ENCODE measurements around the gene MAPK12. TPM values are rescaled to one million over a fixed set of nuclear protein-coding genes. Genes with fewer than 3 reads are reported as not detected.

The MAPK12 gene
- total RNA-seq, 4 donors from 2014 or later: 1.2 to 37.1 (median 5.4) TPM

- Histone ChIP-seq H3K9me3 (no peaks in the 10 kb centered on the region), H3K27ac (peak overlapping the region in 3 of 4 donors; percentile 19 to 62 (median 32)), H3K36me3 (peaks cover 0 to 94% (median 0%) of the 10 kb centered on the region in 3 donors), H3K4me3 (no peak overlapping the region), H3K27me3 (no peaks in the 10 kb centered on the region), H3K4me1 (peaks cover 0 to 8% (median 0%) of the 10 kb centered on the region in 4 donors)
- TF ChIP-seq CTCF (IDR thresholded peaks at IDR 0.05) (no peak), POLR2A (IDR thresholded peaks at IDR 0.05) (no peak)
- no peak for DNase-seq
Observed at GRCh38 chr22:50281957-50282356, 20.5 kb upstream of the MAPK12 start.

- no peak for DNase-seq
- peaks cover 0 to 94% (median 0%) of the 10 kb centered on the region in 3 donors for H3K36me3 ChIP-seq
- peak overlapping the region in 1 of 4 donors; percentile 62 for H3K27ac ChIP-seq
- peaks cover 0 to 8% (median 0%) of the 10 kb centered on the region in 4 donors for H3K4me1 ChIP-seq
- H3K4me3 ChIP-seq: no peak overlapping the region
- H3K27me3 ChIP-seq: no peaks in the 10 kb centered on the region
- no peaks in the 10 kb centered on the region for H3K9me3 ChIP-seq
- no peak for TF ChIP-seq POLR2A (IDR thresholded peaks at IDR 0.05)
- TF ChIP-seq CTCF (IDR thresholded peaks at IDR 0.05): no peak
Observed at GRCh38 chr22:50281384-50281760, 19.9 kb upstream of the MAPK12 start.

GRCh38 chr22:50280708-50281383 lies 19.4 kb upstream of the MAPK12 start:
- no peak for TF ChIP-seq POLR2A (IDR thresholded peaks at IDR 0.05)
- TF ChIP-seq CTCF (IDR thresholded peaks at IDR 0.05): no peak
- Histone ChIP-seq H3K9me3 (no peaks in the 10 kb centered on the region), H3K36me3 (peaks cover 0 to 94% (median 0%) of the 10 kb centered on the region in 3 donors), H3K4me3 (no peak overlapping the region), H3K4me1 (peaks cover 0 to 8% (median 0%) of the 10 kb centered on the region in 4 donors), H3K27me3 (no peaks in the 10 kb centered on the region), H3K27ac (no peak overlapping the region)
- DNase-seq: no peak

- no peak for DNase-seq
- H3K27ac ChIP-seq: no peak overlapping the region
Observed at GRCh38 chr22:50280022-50280707, 18.7 kb upstream of the MAPK12 start.

More at GRCh38 chr22:50280022-50280707, 18.7 kb upstream of the MAPK12 start:
- TF ChIP-seq CTCF (IDR thresholded peaks at IDR 0.05): no peak
- Histone ChIP-seq H3K4me1 (peaks cover 0 to 8% (median 0%) of the 10 kb centered on the region in 4 donors), H3K4me3 (no peak overlapping the region), H3K9me3 (no peaks in the 10 kb centered on the region), H3K27me3 (no peaks in the 10 kb centered on the region), H3K36me3 (peaks cover 0 to 98% (median 0%) of the 10 kb centered on the region in 3 donors)

Data from Peyer's patch (tissue), 4 donors.